Stimulated activated CD4-positive, alpha-beta T cell treated with anti-CD3 and anti-CD28 coated beads, Interleukin-1b, Interleukin-23, amount 100 ng/mL, for 48 hours (primary cell): Measurements from ENCODE around the gene YOD1.

ENCODE experiments used
- DNase-seq: peaks from one replicate; pipeline ENCODE4 v3.0.0-alpha.2; 2020

Gene YOD1

DNA sequence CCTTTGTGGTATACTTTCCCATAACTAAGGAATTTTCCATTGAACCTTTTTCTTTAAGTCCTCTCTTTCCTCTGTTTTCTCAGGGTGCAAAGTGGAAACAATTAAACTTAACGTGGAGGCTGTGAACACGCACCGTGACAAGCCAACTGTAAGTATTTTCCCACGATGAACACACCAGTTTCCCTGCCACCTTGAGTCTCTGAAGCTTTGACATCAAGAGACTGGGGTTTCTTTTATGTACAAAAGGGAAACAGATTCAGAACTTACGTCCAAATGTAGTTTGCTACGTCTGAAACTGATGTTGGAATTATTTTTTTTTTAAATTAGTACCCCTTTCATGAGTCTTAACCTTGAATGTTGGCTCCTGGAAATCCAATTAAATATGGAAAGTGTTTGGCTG lies 20.4 kb upstream of the YOD1 start:
- no peak for DNase-seq

DNA sequence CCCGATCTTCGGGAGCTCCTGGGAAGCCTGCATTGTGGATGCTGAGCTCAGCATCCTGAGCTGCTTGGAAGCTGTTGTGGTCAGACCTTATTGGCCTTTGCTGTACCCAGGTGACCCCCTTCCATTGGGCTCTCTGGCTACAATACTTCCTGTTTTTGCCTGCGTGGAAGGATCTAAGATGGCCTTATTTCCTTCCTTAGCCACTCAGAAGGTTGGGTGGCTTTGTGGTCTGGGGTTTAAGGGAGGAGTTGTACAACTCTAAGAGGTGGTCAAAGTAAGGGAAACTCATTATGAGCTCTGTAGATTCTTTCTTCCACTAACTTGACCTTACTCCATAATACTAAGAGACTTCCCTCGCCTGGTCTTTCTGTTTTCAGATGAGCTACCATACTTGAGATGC lies 19.8 kb upstream of the YOD1 start:
- DNase-seq = no peak

DNA sequence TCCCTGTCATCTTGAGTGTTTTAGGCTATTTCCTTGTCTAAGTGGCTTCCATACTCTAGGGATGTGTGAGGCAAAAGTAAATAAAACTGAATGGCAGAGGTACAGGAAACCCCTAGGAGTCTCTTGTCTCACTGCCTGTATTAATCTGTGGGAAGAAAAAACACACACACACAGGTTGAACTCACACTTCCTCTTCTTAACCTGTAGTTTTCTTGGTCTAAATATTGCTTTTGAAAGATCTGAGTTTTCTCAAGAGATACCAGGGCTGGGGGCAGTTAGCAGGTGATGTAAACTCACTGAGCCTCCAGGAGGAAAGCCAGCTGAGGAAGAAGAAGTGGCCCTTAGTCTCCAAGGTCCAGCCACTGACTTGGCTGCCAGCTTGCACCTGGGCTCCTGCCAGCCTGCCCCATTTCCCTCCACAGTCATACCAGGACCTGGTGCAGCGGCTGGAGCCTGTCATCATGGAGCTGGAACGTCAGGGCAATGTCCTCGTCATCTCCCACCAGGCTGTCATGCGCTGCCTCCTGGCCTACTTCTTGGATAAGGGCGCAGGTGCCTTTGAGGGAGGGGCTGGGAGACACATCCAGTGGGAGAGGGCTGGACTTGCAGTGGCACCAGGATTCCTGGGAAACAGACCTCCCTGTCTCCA lies 19.0 kb upstream of the YOD1 start:
- no peak for DNase-seq

DNA sequence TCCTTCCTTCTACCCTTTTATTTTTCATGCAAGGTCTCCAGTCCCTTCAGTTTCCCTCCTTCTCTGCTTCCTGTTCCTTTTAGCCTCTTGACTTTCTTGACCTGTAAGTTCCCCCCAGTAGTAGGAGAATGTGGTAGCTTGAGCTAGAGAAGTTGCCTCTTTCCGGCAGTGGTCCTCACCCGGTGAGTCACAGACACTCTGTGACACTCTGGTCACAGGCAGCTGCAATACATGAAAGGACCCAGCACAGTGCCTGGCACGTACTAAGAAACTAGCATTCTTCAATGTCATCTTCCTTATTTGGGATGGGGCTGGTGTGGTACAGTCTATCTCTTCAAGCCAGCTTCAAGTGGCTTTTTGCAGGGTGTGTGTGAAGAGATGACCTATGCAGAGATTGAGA lies 18.1 kb upstream of the YOD1 start:
- DNase-seq = no peak

DNA sequence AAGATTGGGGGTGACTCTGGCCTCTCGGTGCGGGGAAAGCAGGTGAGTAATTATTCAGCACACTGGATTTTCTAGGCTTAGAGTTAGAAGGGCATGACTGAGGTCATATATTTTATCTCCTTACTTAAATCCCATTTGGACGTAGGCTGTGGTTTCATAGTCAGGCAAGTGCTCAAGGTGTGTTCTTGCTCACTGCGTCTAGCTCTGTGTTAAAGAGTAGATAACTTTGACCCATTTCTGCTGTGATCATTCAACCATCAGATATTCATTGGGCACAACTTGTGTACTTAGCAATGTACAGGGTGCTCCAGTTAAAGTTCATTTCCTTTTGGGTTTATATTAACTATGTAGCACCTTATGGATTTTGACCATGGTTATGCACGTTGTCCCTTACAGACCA lies 16.7 kb upstream of the YOD1 start:
- no peak for DNase-seq

DNA sequence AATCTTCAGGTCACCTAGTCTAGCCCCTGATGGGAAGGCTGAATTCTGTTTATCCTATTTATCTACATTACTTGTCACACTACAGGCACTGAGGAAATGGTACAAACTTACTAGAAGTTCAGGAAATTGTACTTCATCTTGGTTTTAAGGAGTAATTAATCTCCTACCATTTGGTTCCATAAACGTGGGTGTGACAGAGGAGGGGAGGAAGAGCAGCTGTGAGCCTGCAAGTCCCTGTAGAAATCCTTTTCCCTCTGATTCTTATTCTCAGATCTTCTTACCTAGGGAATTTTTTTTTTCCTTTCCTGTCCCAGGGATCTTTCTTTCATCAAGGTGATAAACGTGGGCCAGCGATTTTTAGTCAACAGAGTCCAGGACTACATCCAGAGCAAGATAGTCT lies 16.2 kb upstream of the YOD1 start:
- DNase-seq = no peak

DNA sequence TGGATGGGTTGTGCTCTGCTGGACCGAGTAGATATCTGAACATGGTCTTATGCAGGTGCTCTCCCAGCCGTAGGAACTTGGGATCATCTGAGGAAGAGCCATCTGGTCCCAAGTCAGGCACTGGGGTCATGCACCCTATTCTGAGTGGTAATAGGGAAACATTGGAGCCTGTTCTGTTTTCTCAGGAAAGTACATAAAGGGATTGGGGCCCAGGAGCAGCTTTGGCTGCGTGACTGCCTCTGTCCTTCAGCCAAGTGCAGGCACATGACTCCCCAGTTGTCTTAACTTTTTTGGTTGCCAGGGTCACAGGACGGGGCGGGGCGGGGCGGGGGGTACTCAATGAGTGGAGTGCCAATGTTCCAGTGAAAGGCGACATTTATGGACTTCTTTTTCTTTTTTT lies 13.6 kb upstream of the YOD1 start:
- no peak for DNase-seq

DNA sequence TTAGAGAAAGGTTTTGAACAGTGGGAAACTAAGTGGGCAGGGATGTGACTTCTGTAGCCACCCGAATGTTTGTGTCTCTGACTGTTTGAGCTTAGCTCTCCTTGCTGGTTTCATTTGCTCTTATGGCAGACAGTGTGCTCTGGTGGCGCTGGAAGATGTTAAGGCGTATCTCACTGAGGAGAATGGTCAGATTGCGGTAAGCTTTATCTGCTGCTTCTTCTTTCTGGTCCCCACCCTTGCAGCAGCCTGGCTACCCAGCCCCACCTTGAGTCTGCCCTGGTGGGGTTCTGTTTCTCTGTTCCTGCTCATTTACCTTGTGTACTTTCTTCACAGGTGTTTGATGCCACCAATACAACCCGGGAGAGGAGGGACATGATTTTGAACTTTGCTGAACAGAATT lies 12.0 kb upstream of the YOD1 start:
- no peak for DNase-seq

DNA sequence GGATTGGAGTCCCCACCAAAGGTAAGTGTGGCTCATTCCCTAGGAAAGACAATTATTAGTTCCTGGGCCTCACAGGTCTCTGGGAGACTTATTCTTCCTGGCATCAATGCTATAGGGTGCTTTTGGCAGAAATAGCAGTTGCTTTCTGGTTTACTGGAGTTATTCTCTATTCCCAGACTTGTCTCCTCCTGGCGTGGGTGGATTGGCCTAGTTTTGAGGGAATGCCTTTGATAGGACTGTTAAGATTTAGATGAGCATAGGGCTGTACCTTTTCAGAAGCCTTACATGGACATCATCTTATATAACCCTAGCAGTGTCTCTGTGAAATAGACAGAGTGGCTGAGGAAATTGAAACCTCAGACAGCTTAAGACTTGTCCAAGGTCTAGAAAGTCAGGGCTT lies 11.1 kb upstream of the YOD1 start:
- DNase-seq = no peak

DNA sequence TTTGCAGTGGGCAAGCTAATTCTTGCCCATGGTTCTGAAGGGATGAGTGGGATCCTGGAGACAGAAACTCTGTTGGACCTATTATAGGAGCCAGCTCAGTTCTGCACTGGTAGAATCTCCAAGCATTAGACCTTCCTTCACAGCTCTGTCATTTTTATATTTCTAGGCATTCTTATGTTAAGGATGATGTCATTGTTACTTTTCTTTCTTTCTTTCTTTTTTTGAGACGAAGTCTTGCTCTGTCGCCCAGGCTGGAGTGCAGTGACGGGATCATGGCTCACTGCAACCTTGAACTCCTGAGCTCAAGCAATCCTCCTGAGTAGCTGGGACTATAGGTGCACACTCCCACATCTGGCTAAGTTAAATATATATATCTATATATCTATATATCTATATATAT lies 9.6 kb upstream of the YOD1 start:
- DNase-seq = no peak

DNA sequence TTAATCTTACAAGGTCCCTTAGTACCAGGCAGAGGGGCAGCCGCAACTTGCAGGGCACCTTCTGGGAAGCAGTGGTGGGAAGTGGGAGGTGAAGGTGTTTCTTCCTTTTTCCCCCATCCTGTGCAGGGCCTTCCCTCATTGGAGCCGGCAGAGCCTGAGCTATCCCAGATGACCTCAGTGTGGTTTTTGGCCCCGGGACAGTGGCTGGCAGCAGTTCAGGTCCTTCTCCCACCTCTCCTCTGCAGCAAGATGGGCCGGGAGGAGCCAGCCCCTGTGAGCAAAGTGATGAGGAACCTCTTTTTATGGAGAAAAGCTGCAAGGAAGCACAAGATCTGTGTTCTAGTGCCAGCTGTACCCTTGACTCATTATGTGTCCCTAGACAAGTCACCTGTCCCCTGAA lies 8.9 kb upstream of the YOD1 start:
- no peak for DNase-seq

DNA sequence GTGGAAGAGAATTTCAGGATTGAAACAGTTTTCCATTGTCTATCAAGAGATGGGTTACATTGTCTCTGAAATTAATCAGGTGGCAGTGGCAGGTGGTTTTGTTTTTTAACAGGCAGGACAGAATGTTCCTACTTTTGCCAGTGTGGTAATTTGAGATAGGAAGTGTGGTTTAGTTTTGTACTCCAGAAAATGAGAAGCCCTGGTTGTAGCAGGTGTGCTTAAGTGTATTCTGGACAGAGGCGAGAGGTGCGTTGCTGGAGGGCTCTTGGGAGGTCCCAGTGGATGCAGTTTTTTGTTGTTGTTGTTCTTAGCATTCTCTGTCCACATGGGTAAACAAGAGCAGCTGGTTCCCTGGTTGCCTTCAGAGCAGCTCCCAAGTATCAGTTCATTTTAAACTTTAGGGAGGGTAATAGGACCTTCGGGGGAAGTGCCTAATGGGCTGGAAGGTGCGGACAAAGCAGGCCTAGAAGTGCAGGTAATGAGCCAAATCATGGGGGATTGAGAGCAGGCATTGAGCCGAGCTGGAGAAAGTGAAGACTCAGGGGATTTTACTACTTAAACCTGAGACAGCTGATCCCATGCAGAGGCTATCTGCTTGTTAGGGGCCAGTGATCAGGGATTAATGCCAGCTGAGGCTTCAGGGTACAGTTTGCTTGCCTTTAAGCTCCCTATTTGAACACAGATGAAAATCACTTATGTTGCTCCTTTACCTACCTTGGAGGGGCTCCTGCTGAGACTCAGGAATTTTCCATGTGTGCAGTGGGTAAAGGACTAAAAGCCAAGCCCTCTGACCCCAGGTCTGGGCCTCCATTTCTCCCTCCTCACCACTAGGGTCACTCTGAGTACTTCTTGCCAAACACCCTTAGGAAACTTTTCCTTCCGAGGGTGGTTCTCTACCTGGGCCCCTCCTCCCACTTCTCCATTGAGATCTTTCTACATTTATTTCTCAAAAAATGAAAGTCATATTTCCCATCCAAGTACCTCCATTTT lies 8.2 kb upstream of the YOD1 start:
- DNase-seq = no peak

DNA sequence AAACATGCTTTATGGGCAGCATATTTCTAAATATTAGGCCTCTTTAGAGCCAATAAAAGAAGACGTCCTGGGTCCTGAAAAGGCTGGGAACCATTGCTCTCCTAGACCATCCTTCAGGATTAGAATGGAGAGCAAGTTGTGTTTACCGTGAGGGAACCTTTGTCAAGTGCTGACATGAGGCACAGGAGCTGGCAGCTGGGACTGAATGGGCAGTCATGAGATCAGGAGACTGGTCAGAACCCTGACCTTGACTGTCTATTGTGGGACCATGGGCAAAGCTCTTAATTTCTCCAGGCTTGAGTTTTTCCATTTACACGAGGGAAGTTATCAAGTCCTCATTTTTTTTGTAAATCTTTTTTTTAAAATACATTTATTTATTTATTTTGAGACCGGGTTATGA lies 7.2 kb upstream of the YOD1 start:
- no peak for DNase-seq

DNA sequence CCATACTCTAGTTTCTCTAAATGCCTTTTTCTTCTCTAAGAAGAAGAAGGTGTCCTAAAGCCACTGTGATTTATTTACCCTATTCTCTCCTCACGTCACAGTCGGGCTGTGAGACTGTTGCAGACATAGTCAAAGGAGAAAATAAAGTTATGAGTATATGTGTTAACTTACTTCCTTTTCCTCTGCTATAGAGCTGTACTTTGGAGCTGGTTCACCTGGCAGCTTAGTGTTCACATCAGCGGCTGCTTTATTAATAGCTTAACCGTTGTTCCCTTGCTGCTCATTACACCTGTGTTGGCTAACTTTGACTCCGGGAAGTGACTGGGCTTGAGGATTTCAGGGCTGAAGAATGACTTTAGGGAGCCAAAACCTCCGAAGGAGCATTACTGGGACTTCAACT lies 5.7 kb upstream of the YOD1 start:
- DNase-seq = no peak

DNA sequence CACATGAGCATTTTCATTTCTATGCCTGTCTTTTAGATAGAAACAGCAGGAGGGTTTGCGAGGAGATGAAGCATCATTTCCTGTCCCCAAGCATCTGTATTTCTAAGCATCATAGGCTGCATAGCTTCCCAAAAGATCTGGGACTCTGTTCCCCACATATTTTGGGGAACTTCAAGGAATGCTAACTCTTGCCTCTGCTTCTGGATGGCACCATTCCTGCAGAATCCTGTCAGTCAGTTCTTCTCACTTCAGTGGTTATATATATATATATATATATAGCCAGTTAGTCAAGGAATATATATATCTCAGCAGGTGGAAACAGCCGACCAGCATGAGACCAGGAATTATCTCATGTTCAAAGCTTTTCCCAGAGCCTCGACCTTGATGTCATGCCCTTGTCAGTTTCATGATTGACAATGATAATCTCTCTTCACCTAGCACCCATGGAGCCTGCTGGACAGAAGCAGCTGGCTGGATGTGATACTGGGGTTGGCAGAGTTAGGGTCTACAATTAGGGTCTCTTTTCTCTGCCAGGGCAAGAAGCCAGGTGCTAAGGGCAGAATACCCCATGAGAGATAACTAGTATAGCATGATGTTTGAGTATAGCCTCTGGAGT lies 4.5 kb upstream of the YOD1 start:
- no peak for DNase-seq

DNA sequence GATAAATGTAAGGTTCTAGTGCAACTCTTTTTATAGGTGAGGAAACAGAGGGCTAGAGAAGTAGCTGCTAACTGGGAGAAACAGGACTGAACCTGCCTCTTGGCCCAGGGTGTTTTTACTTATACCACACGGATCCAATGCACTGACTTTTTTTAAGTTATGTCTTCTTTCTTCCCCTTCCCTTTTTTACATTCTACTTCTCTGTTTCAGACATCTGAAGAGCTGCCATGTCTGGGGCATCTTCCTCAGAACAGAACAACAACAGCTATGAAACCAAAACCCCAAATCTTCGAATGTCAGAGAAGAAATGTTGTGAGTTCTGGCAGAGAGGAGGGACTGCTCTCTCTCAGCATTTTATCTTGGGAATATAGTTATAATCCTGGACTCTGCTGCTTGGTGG lies 3.5 kb upstream of the YOD1 start:
- DNase-seq = no peak

DNA sequence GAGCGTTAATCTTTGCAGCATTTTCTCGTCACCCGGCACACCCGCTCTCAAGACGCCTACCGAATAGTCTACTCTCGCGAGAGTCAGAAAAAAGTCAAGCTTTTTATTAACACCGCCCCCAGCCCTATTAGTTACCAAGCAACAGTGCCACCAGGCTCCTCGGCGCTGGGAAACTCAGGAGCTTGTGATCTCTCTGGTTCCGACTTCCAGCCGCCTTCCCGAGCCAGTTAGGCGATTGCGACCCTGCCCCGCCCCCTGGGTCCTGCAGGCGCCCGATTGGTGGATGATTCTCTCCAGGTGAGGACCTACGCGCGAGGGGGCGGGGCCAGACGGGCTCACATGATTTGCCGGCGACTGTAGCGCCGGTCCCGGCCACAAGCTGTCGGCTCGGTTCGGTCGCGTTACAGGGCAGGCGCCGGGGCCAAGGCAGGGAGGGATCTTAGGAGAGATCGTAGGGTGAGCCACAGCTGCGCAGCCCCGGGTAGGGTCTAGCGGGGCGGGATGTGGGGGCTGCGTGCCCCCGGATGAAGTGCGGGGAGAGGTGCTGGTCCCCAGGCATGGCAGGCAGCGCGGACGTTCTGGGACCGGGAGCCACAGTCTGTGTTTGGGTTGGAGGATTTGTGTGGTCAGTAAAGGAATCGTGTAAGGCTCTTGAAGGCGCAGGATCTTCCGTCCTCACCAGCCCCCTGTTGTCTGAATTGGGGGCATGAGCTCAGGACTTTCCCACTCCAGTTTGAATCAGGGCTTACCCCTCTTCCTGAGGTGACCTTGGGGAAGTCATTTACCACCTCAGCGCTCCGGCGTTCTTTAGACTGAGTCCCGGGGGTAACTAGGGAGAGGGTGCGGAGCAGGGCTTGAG lies 2.1 kb upstream of the YOD1 start, which contains the start of gene PFKFB2:
Gene PFKFB2 (plus strand): TSS at position 365 of the 859 bp plus-strand sequence. CDS start 1,443 bp downstream, outside the sequence.
- peak; percentile 93 for DNase-seq

DNA sequence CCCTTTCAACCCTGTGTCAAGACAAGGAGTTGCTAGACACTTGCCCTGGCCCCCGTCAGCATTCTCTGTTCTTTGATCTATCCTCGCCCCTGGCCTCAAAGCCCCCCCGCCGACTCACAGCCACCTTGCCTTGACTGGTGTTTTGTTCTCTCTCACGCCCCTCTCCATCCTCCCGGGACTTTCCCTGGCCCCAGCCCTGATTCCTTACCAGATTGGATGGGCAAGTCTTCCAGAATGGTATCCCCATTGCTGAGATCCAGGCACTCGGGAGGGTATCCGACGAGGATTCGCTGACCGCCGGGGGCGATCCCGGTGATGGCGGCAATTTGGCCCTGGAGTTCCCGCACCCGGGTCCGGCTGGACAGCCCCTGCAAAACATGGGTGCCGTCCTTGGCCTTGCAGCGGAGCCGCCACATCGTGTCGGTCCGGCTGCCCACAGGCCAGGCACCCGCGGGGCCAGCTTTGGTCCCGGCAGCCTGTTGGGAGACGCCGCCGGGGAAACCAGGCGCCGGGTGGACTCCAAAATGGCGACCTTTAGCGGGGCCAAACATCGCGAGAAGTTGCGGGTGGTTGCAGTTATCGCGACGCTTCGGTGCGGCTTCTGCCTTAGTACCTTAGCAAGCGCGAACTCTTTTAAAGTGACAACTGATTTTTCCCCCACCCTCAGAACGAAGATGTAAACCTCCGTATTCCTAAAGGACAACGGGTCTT lies 373 bp downstream of the YOD1 start:
- DNase-seq = peak; percentile 91

DNA sequence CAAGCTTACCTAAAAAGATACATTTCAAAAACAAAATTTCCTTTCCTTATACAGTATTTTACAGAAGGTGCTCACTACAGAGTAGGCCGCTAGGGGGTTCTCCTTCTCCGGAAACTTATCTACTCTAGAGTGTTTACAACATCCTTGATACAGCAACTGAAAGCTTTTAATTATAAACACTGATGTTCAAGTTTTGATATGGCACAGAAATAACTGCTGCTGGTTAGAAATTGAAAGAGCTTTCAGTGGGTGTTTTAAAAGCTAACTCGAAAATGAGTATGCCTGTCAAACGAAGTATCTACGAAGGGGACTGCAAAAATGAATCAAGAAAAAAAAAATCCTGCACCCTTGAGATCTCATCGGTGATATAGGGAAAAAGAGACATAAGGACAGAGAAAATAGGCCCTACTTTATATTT lies 1.0 kb downstream of the YOD1 start:
- peak; percentile 46 for DNase-seq

DNA sequence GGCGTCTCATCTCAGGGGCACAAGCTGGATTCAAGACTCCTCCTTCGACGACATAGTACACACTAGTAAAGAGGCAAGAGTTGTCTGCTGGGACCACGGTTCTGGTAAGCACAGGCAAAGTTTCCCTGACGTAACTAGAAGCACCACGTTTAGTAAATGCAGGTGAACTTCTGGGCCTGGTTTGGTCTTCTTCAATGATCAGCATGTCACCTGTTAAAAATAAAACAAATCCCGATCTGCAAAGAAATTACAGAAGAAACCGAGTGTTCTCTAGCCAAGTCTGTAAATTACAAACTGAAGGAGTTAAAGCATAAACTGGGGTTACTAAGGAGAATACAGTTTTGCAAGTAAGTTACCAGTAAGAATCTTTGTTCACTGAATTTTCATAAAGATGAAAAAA lies 1.5 kb downstream of the YOD1 start:
- DNase-seq = no peak

DNA sequence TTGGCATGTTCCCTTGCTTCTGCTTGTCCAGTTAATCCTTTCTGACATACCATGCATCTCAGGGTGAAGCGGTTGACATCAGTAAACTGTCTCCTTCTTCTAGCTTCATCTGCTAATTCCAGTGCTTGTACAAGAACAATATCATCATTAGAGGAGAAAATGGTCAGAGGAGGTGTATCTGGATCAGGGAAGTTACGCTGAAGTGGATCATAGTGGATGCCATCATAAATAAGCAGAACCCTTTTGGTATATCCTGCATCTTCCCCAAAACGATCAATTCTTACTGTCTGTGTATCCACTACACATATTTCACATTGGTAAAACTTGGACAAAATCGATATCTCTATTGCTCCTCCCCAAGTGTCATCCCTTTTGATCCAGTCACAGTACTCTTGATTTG lies 2.0 kb downstream of the YOD1 start:
- DNase-seq = no peak

DNA sequence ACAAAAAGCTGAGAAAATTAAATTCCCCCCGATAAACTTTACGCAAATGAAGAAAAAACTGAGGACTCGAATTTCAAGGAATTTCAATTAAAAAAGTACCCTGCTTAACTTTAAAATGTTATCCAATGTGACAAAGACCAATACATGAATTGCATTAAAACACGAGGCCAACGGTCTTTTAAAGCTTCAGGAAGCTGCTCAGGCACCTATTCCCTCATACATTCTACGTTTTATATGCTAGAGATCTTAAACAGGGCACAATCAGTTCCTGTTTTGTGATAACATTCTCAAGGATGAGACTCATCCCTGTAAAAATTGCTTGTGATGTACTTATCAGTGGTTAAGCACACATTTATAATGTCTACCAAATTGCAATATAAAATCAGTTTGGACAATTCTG lies 3.0 kb downstream of the YOD1 start:
- DNase-seq = no peak
